ENCODE measurements around the gene SLC1A6. TPM values are rescaled to one million over a fixed set of nuclear protein-coding genes. Genes with fewer than 3 reads are reported as not detected.

SLC1A6 gene
- total and polyA plus RNA-seq, 2 donors (not counting 1 experiment from before 2014, with no cell fraction given): not detected

DNA sequence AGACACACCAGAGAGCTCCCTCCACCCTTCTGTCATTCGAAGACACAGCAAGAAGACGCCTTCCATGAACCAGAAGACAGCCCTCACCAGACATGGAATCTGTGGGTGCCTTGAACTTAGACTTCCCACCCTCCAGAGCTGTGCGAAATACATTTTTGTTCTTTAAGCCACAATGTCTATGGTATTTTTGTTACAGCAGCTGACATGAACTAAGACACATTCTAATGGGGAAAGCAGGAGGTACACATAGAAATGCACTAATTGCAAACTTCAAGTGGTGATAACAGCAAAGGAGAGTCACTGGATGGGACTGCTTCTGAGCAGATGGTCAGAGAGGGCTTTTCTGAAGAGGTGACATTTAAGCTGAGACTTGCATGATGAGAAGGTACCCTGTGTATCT is 22.2 kb downstream of the SLC1A6 start:
- Histone ChIP-seq H3K4me1 (ENCODE audit: control insufficient read depth, extremely low read depth, insufficient read depth, low read length) (no peaks in the 10 kb centered on the region), H3K27ac (ENCODE audit: insufficient read depth, low read length) (no peak overlapping the region), H3K9ac (ENCODE audit: insufficient read depth, low read length) (no peak overlapping the region), H3K4me3 (replicated peaks in 1 of 4; ENCODE audit: control extremely low read depth in 1 of 4, insufficient read depth in 1 of 4, low read depth in 3 of 4, low read length in 4 of 4) (no peak overlapping the region), H4K20me1 (ENCODE audit: control insufficient read depth, extremely low read depth, insufficient read depth, low read length) (no peaks in the 10 kb centered on the region), H3K27me3 (ENCODE audit: control insufficient read depth, insufficient read depth, low read length) (no peaks in the 10 kb centered on the region), H3K4me2 (ENCODE audit: extremely low read depth, insufficient read depth, low read length) (no peak overlapping the region), H3K9me3 (ENCODE audit: control insufficient read depth, insufficient read depth, low read depth, low read length) (no peaks in the 10 kb centered on the region), H3K36me3 (ENCODE audit: control insufficient read depth, insufficient read depth, low read length) (no peaks in the 10 kb centered on the region), H3K79me2 (ENCODE audit: control insufficient read depth, insufficient read depth, low read length) (no peaks in the 10 kb centered on the region), H2AFZ (ENCODE audit: low read length) (no peak overlapping the region)
- DNase-seq (ENCODE audit: low read depth in 2 of 2): no peak
- TF ChIP-seq CTCF (conservative IDR thresholded peaks at IDR 0.05 in 1 of 2, IDR thresholded peaks at IDR 0.05 in 1 of 2; ENCODE audit: low read depth in 1 of 2, low read length in 2 of 2) (no peak), EZH2 (IDR thresholded peaks at IDR 0.05; ENCODE audit: low read length, missing control alignments) (no peak)

- no peaks in the 10 kb centered on the region for H3K27me3 ChIP-seq (ENCODE audit: control insufficient read depth, insufficient read depth, low read length)
- H3K4me1 ChIP-seq (ENCODE audit: control insufficient read depth, extremely low read depth, insufficient read depth, low read length): no peaks in the 10 kb centered on the region
- no peak overlapping the region for H3K27ac ChIP-seq (ENCODE audit: insufficient read depth, low read length)
- TF ChIP-seq CTCF (conservative IDR thresholded peaks at IDR 0.05 in 1 of 2, IDR thresholded peaks at IDR 0.05 in 1 of 2; ENCODE audit: low read depth in 1 of 2, low read length in 2 of 2) (no peak), EZH2 (IDR thresholded peaks at IDR 0.05; ENCODE audit: low read length, missing control alignments) (no peak)
- H4K20me1 ChIP-seq (ENCODE audit: control insufficient read depth, extremely low read depth, insufficient read depth, low read length): no peaks in the 10 kb centered on the region
- no peak for DNase-seq (ENCODE audit: low read depth in 2 of 2)
- H2AFZ ChIP-seq (ENCODE audit: low read length): no peak overlapping the region
- no peak overlapping the region for H3K4me3 ChIP-seq (replicated peaks in 1 of 4; ENCODE audit: control extremely low read depth in 1 of 4, insufficient read depth in 1 of 4, low read depth in 3 of 4, low read length in 4 of 4)
- H3K9ac ChIP-seq (ENCODE audit: insufficient read depth, low read length): no peak overlapping the region
- no peaks in the 10 kb centered on the region for H3K9me3 ChIP-seq (ENCODE audit: control insufficient read depth, insufficient read depth, low read depth, low read length)
- no peaks in the 10 kb centered on the region for H3K79me2 ChIP-seq (ENCODE audit: control insufficient read depth, insufficient read depth, low read length)
- no peak overlapping the region for H3K4me2 ChIP-seq (ENCODE audit: extremely low read depth, insufficient read depth, low read length)
- no peaks in the 10 kb centered on the region for H3K36me3 ChIP-seq (ENCODE audit: control insufficient read depth, insufficient read depth, low read length)
Observed at GRCh38 chr19:14954071-14954655, 25.5 kb downstream of the SLC1A6 start.

DNA sequence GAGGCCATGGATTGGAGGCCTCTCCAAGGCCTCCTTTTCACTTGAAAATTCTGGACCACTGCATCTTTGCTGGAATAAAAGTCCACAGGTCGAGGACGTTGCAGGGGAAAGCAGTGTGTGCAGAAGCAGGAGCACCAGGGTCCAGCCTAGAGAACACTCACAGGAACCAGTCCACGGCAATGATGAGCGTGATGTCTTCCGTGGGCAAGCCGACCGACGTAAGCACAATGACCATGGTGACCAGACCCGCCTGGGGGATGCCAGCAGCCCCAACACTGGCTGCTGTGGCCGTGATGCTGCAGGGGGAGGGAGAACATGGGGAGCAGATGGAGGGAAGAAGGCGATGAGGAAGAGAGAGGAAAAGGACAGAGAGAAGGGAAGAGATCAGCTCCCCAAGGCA is 26.9 kb downstream of the SLC1A6 start:
- Histone ChIP-seq H4K20me1 (ENCODE audit: control insufficient read depth, extremely low read depth, insufficient read depth, low read length) (no peaks in the 10 kb centered on the region), H3K9ac (ENCODE audit: insufficient read depth, low read length) (no peak overlapping the region), H3K27me3 (ENCODE audit: control insufficient read depth, insufficient read depth, low read length) (no peaks in the 10 kb centered on the region), H3K27ac (ENCODE audit: insufficient read depth, low read length) (no peak overlapping the region), H3K36me3 (ENCODE audit: control insufficient read depth, insufficient read depth, low read length) (no peaks in the 10 kb centered on the region), H3K9me3 (ENCODE audit: control insufficient read depth, insufficient read depth, low read depth, low read length) (no peaks in the 10 kb centered on the region), H3K4me1 (ENCODE audit: control insufficient read depth, extremely low read depth, insufficient read depth, low read length) (no peaks in the 10 kb centered on the region), H3K4me3 (replicated peaks in 1 of 4; ENCODE audit: control extremely low read depth in 1 of 4, insufficient read depth in 1 of 4, low read depth in 3 of 4, low read length in 4 of 4) (no peak overlapping the region), H2AFZ (ENCODE audit: low read length) (no peak overlapping the region), H3K79me2 (ENCODE audit: control insufficient read depth, insufficient read depth, low read length) (no peaks in the 10 kb centered on the region), H3K4me2 (ENCODE audit: extremely low read depth, insufficient read depth, low read length) (no peak overlapping the region)
- TF ChIP-seq CTCF (conservative IDR thresholded peaks at IDR 0.05 in 1 of 2, IDR thresholded peaks at IDR 0.05 in 1 of 2; ENCODE audit: low read depth in 1 of 2, low read length in 2 of 2): no peak
- no peak for TF ChIP-seq EZH2 (IDR thresholded peaks at IDR 0.05; ENCODE audit: low read length, missing control alignments)
- DNase-seq (ENCODE audit: low read depth in 2 of 2): no peak
